MG63 (cell line): ENCODE results near the gene PCDHGB5. TPM values are rescaled to one million over a fixed set of nuclear protein-coding genes. Genes with fewer than 3 reads are reported as not detected.
"Not testable (repeated sequence)": the region's sequence is repeated elsewhere in the genome, so short reads cannot be mapped to it uniquely, and the experiment has no call there.

Experiments
- DNase-seq: peaks from one replicate; pipeline ENCODE4 v3.0.0-alpha.2; 2020
- H3K27me3 ChIP-seq: fragments of 250-450 bp; sonication (Bioruptor Pico); 2 replicates; pipeline ENCODE4 v1.5.1; 2020; ENCODE audit warnings: mild to moderate bottlenecking, moderate library complexity
- H3K36me3 ChIP-seq: fragments of 250-450 bp; sonication (Bioruptor Pico); 2 replicates; pipeline ENCODE4 v1.5.1; 2020; ENCODE audit warnings: mild to moderate bottlenecking, moderate library complexity
- H3K4me3 ChIP-seq: fragments of 250-450 bp; sonication (Bioruptor Pico); 2 replicates; pipeline ENCODE4 v1.5.1; 2020; ENCODE audit warnings: mild to moderate bottlenecking, moderate library complexity
- H3K9me3 ChIP-seq: fragments of 250-450 bp; sonication (Bioruptor Pico); 2 replicates; pipeline ENCODE4 v1.5.1; 2020; ENCODE audit warnings: mild to moderate bottlenecking, moderate library complexity
- total RNA-seq: library from RNA; depleted of rRNA; stranded (reverse); fragments of >200 nt; shearing (Covaris generic); gene quantifications from 2 replicates; pipeline ENCODE4 v1.2.3, GENCODE V29; 2014; ENCODE audit warnings: low replicate concordance

PCDHGB5 gene
- total RNA-seq, 1 experiment from 2014 or later, result 0.53 TPM

- no peaks in the 10 kb centered on the region for H3K36me3 ChIP-seq
- H3K27me3 ChIP-seq, result no peaks in the 10 kb centered on the region
- H3K9me3 ChIP-seq, result peaks cover 15% of the 10 kb centered on the region; the same call in 1 of the 2 replicates
- no peak overlapping the region for H3K4me3 ChIP-seq
- no peak for DNase-seq
Measured at GRCh38 chr5:141419074-141419880, 21.5 kb downstream of the PCDHGB5 start.

GRCh38 chr5:141420855-141421488 is 23.2 kb downstream of the PCDHGB5 start, which contains the start of gene PCDHGA11:
TSS of gene PCDHGA11 (plus strand) at chr5:141421051. CDS start at chr5:141421228, 177 bp downstream.
- H3K4me3 ChIP-seq, result no peak within 1 kb of the TSS
- no peak for DNase-seq
- no peaks in the 10 kb centered on the region for H3K27me3 ChIP-seq
- peaks cover 15% of the 10 kb centered on the region; the same call in 1 of the 2 replicates for H3K9me3 ChIP-seq
- no peaks in the 10 kb centered on the region for H3K36me3 ChIP-seq

GRCh38 chr5:141421489-141421855 is 23.7 kb downstream of the PCDHGB5 start:
- H3K9me3 ChIP-seq, result peaks cover 12% of the 10 kb centered on the region; the same call in 1 of the 2 replicates
- no peaks in the 10 kb centered on the region for H3K36me3 ChIP-seq
- H3K27me3 ChIP-seq, result no peaks in the 10 kb centered on the region
- DNase-seq, result no peak
- H3K4me3 ChIP-seq, result no peak overlapping the region

- no peaks in the 10 kb centered on the region for H3K36me3 ChIP-seq
- no peak overlapping the region for H3K4me3 ChIP-seq
- DNase-seq, result no peak
- H3K27me3 ChIP-seq, result no peaks in the 10 kb centered on the region
- H3K9me3 ChIP-seq, result peaks cover 12% of the 10 kb centered on the region; the same call in 1 of the 2 replicates
Measured at GRCh38 chr5:141422742-141423291, 25.1 kb downstream of the PCDHGB5 start.

- Histone ChIP-seq H3K4me3 (no peak overlapping the region), H3K36me3 (no peaks in the 10 kb centered on the region), H3K27me3 (no peaks in the 10 kb centered on the region), H3K9me3 (peaks cover 4% of the 10 kb centered on the region; the same call in 1 of the 2 replicates)
- no peak for DNase-seq
Measured at GRCh38 chr5:141427783-141428426, 30.2 kb downstream of the PCDHGB5 start.

- Histone ChIP-seq H3K4me3 (no peak within 1 kb of the TSS), H3K9me3 (peaks cover 4% of the 10 kb centered on the region; the same call in 1 of the 2 replicates), H3K27me3 (no peaks in the 10 kb centered on the region), H3K36me3 (no peaks in the 10 kb centered on the region)
- DNase-seq, result no peak
Measured at GRCh38 chr5:141430332-141431113, 32.8 kb downstream of the PCDHGB5 start, which contains the start of gene PCDHGA12. TSS of gene PCDHGA12 (plus strand) at chr5:141430507. CDS start at chr5:141430760, 253 bp downstream.

GRCh38 chr5:141431286-141431685 is 33.5 kb downstream of the PCDHGB5 start:
- H3K4me3 ChIP-seq, result no peak overlapping the region
- peaks cover 4% of the 10 kb centered on the region; the same call in 1 of the 2 replicates for H3K9me3 ChIP-seq
- DNase-seq, result no peak
- H3K36me3 ChIP-seq, result no peaks in the 10 kb centered on the region
- no peaks in the 10 kb centered on the region for H3K27me3 ChIP-seq

- not testable (repeated sequence) for DNase-seq
Measured at GRCh38 chr5:141432308-141432707, 34.6 kb downstream of the PCDHGB5 start.

GRCh38 chr5:141432726-141433125 is 35.0 kb downstream of the PCDHGB5 start:
- not testable (repeated sequence) for H3K4me3 ChIP-seq, H3K9me3 ChIP-seq, DNase-seq, H3K27me3 ChIP-seq, H3K36me3 ChIP-seq

More at GRCh38 chr5:141432308-141432707, 34.6 kb downstream of the PCDHGB5 start:
- not testable (repeated sequence) for H3K36me3 ChIP-seq, H3K4me3 ChIP-seq, H3K9me3 ChIP-seq, H3K27me3 ChIP-seq

- H3K9me3 ChIP-seq, result peaks cover 4% of the 10 kb centered on the region; the same call in 1 of the 2 replicates
- H3K27me3 ChIP-seq, result no peaks in the 10 kb centered on the region
- H3K36me3 ChIP-seq, result no peaks in the 10 kb centered on the region
- H3K4me3 ChIP-seq, result no peak overlapping the region
- DNase-seq, result no peak
Measured at GRCh38 chr5:141434006-141434405, 36.3 kb downstream of the PCDHGB5 start.

GRCh38 chr5:141437221-141437620 is 39.5 kb downstream of the PCDHGB5 start:
- DNase-seq, result no peak
- Histone ChIP-seq H3K27me3 (no peaks in the 10 kb centered on the region), H3K9me3 (no peaks in the 10 kb centered on the region), H3K4me3 (no peak overlapping the region), H3K36me3 (no peaks in the 10 kb centered on the region)

- H3K36me3 ChIP-seq, result no peaks in the 10 kb centered on the region
- no peak for DNase-seq
- no peaks in the 10 kb centered on the region for H3K27me3 ChIP-seq
- H3K9me3 ChIP-seq, result no peaks in the 10 kb centered on the region
- no peak overlapping the region for H3K4me3 ChIP-seq
Measured at GRCh38 chr5:141439411-141440141, 41.8 kb downstream of the PCDHGB5 start.

GRCh38 chr5:141440341-141440740 is 42.6 kb downstream of the PCDHGB5 start:
- no peak for DNase-seq
- Histone ChIP-seq H3K9me3 (no peaks in the 10 kb centered on the region), H3K36me3 (no peaks in the 10 kb centered on the region), H3K27me3 (no peaks in the 10 kb centered on the region), H3K4me3 (no peak overlapping the region)

- Histone ChIP-seq H3K4me3 (no peak overlapping the region), H3K27me3 (no peaks in the 10 kb centered on the region), H3K36me3 (no peaks in the 10 kb centered on the region), H3K9me3 (no peaks in the 10 kb centered on the region)
- DNase-seq, result no peak
Measured at GRCh38 chr5:141441571-141442170, 43.9 kb downstream of the PCDHGB5 start.
